Measurements from ENCODE around the gene TENT4A.

DNA sequence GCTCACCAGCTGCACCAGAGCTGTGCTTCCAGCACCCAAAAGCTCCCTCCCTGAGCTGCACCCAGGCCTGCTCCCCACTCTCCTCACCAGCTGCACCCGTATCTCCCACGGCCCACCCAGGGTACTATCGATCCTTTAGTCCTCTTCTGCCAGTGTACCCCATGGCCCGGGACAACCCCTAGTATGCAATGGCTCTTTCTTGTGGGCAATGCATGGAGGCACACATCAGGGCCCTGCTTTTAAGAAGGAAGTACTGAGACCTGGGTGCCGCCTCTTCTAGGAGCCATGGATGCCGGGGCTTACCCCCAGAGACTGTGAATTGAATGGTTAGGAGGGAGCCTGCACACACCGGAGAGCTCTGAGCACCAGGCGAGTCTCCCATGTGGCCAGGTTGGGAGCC is 49.5 kb downstream of the TENT4A start:
- TF ChIP-seq, protein P1, sequence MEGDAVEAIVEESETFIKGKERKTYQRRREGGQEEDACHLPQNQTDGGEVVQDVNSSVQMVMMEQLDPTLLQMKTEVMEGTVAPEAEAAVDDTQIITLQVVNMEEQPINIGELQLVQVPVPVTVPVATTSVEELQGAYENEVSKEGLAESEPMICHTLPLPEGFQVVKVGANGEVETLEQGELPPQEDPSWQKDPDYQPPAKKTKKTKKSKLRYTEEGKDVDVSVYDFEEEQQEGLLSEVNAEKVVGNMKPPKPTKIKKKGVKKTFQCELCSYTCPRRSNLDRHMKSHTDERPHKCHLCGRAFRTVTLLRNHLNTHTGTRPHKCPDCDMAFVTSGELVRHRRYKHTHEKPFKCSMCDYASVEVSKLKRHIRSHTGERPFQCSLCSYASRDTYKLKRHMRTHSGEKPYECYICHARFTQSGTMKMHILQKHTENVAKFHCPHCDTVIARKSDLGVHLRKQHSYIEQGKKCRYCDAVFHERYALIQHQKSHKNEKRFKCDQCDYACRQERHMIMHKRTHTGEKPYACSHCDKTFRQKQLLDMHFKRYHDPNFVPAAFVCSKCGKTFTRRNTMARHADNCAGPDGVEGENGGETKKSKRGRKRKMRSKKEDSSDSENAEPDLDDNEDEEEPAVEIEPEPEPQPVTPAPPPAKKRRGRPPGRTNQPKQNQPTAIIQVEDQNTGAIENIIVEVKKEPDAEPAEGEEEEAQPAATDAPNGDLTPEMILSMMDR (IDR thresholded peaks at IDR 0.05), result no peak
- TF ChIP-seq POLR2A (IDR thresholded peaks at IDR 0.05), result no peak

All from esophagus squamous epithelium (tissue), 4 donors.